ENCODE data around the gene RCE1. TPM values are rescaled to one million over a fixed set of nuclear protein-coding genes. Genes with fewer than 3 reads are reported as not detected.

The RCE1 gene
- total RNA-seq, 2 donors from 2014 or later = 27.1 to 50.0 TPM

DNA sequence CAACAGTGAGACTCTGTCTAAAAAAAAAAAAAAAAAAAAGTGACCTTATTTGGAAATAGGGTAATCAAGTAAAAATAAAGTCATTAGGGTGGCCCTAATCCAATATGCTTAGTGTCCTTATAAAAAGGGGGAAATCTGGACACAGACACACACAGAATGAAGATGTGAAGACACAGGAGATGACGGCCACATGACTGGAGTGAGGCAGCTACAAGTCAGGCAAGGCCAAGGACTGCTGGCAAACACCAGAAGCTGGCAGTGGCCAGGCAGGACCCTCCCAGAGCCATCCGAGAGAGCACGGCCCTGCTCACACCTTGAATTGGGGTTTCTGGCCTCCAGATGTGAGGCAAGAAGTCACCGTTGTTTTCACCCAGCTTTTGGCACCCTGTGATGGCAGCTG is 42.2 kb downstream of the RCE1 start:
- H3K9me3 ChIP-seq = no peaks in the 10 kb centered on the region
- H3K27me3 ChIP-seq (replicated peaks; ENCODE audit: insufficient read depth) = no peaks in the 10 kb centered on the region
- H3K4me3 ChIP-seq = no peak overlapping the region
- 94% methylated on average over 4 of the region's 4 CpGs for WGBS
- DNase-seq (ENCODE audit: low spot score) = no peak
- TF ChIP-seq POLR2AphosphoS5 (IDR thresholded peaks at IDR 0.05) (no peak), POLR2A (IDR thresholded peaks at IDR 0.05) (no peak)
- TF ChIP-seq, protein P1, sequence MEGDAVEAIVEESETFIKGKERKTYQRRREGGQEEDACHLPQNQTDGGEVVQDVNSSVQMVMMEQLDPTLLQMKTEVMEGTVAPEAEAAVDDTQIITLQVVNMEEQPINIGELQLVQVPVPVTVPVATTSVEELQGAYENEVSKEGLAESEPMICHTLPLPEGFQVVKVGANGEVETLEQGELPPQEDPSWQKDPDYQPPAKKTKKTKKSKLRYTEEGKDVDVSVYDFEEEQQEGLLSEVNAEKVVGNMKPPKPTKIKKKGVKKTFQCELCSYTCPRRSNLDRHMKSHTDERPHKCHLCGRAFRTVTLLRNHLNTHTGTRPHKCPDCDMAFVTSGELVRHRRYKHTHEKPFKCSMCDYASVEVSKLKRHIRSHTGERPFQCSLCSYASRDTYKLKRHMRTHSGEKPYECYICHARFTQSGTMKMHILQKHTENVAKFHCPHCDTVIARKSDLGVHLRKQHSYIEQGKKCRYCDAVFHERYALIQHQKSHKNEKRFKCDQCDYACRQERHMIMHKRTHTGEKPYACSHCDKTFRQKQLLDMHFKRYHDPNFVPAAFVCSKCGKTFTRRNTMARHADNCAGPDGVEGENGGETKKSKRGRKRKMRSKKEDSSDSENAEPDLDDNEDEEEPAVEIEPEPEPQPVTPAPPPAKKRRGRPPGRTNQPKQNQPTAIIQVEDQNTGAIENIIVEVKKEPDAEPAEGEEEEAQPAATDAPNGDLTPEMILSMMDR (IDR thresholded peaks at IDR 0.05) = no peak
- intact Hi-C loops (cut with DNase I) = no loop called here
- H3K4me1 ChIP-seq (replicated peaks) = peaks cover 28% of the 10 kb centered on the region
- H3K27ac ChIP-seq = no peak overlapping the region
- no peaks in the 10 kb centered on the region for H3K36me3 ChIP-seq

DNA sequence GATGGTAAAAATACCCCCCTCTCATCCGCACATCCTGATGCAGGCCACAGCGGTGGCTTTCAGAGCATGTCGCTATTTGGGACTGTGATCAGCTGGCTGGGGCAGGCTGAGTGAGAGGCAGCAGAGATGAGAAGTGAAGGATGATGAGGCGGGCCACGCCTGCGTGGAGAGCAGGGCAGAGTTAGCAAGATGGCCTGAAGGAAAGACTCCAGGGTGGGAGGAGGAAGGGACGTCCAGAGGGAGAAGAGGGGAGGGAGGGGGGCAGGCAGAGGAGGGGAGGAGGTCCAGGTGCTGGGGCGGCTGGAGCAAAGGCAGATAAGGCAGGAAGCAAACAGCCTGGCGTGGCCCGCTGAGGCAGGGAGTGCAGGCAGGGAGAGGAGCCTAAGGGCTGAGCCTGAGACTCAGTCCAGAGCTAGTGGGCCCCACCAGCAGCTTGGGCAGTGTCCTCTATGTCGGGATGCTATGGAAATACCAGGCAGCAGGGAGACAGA is 42.8 kb downstream of the RCE1 start:
- peaks cover 23% of the 10 kb centered on the region for H3K4me1 ChIP-seq (replicated peaks)
- WGBS = 75% methylated on average over 11 of the region's 11 CpGs
- no peak for DNase-seq (ENCODE audit: low spot score)
- no peaks in the 10 kb centered on the region for H3K9me3 ChIP-seq
- H3K27ac ChIP-seq = no peak overlapping the region
- no peak for TF ChIP-seq POLR2AphosphoS5 (IDR thresholded peaks at IDR 0.05)
- TF ChIP-seq, protein P1 (IDR thresholded peaks at IDR 0.05) = no peak
- TF ChIP-seq POLR2A (IDR thresholded peaks at IDR 0.05) = no peak
- no peaks in the 10 kb centered on the region for H3K27me3 ChIP-seq (replicated peaks; ENCODE audit: insufficient read depth)
- H3K36me3 ChIP-seq = no peaks in the 10 kb centered on the region
- no peak overlapping the region for H3K4me3 ChIP-seq
- intact Hi-C loops (cut with DNase I) = no loop called here

DNA sequence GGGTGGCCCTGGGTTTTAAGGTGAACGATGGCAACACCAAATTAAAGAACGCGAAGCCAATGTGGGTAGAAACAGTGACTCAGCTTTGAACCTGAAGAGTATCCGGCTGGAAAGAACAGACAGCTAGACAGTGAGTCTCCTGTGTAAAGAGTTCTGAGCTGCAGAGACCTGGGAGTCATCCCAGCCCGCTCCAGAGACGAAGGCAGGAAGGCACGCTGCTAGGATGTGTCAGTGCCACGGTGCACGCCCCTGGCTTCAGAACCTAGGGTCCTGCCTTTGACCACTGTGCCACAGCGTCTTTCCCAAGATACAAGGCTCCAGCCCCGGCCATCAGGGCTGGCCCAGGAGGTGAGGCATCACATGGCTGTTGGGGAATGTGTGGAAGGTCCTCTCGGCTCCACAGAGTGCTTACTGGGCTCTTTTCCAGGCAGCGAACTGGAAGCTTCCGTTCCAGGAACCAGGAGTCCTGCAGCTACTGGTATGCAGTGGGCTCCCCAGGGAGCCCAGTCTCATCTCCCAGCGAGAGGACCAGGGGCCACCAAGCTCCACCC is 43.5 kb downstream of the RCE1 start:
- TF ChIP-seq POLR2AphosphoS5 (IDR thresholded peaks at IDR 0.05) = no peak
- TF ChIP-seq, protein P1 (IDR thresholded peaks at IDR 0.05) = no peak
- no peak for TF ChIP-seq POLR2A (IDR thresholded peaks at IDR 0.05)
- intact Hi-C loops (cut with DNase I) = no loop called here
- no peaks in the 10 kb centered on the region for H3K9me3 ChIP-seq
- no peaks in the 10 kb centered on the region for H3K27me3 ChIP-seq (replicated peaks; ENCODE audit: insufficient read depth)
- H3K4me3 ChIP-seq = no peak overlapping the region
- no peaks in the 10 kb centered on the region for H3K36me3 ChIP-seq
- no peak for DNase-seq (ENCODE audit: low spot score)
- H3K27ac ChIP-seq = no peak overlapping the region
- peaks cover 16% of the 10 kb centered on the region for H3K4me1 ChIP-seq (replicated peaks)
- WGBS = 78% methylated on average over 15 of the region's 15 CpGs

DNA sequence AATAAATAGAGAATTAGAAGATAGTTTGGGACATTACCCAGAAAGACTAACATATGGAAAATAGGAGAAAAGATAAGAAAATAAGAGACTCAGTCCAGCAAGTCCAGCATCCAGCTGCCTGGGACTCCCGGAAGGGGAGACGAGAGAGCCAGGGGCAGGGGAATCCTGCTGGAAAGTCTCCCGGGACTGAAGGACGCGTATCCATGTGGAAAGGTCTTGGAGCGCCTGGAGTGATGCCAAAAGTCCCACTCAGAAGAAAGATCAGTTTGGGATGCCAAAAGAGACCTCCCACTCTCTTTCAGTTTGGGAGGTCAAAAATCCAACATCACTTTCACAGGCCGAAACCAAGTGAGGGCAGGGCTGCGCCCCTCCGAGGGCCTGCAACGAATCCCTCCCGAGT is 44.3 kb downstream of the RCE1 start:
- H3K4me3 ChIP-seq = no peak overlapping the region
- peaks cover 11% of the 10 kb centered on the region for H3K4me1 ChIP-seq (replicated peaks)
- no peaks in the 10 kb centered on the region for H3K27me3 ChIP-seq (replicated peaks; ENCODE audit: insufficient read depth)
- H3K9me3 ChIP-seq = no peaks in the 10 kb centered on the region
- 85% methylated on average over 11 of the region's 11 CpGs for WGBS
- TF ChIP-seq POLR2A (IDR thresholded peaks at IDR 0.05) (no peak), POLR2AphosphoS5 (IDR thresholded peaks at IDR 0.05) (no peak)
- TF ChIP-seq, protein P1 (IDR thresholded peaks at IDR 0.05) = no peak
- no peak for DNase-seq (ENCODE audit: low spot score)
- no peaks in the 10 kb centered on the region for H3K36me3 ChIP-seq
- H3K27ac ChIP-seq = no peak overlapping the region
- intact Hi-C loops (cut with DNase I) = no loop called here

DNA sequence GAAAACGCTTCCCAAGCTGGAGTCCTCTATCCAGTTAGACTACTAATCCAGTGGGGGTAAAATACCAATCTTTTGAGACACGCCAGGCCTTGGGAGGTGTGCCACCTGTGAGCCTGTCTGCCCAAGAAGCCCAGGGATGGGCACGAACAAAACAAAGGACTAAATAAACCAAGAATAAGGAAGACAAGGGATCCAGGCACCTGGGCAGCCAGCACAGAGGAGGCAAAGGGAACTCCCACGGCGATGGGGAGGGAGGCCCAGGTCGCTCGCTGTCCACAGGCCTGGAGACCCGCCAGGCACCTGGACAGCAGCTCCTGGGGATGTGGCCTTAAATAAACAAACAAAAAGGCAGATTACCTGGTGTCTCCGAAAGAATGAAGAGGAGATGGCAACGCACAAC is 45.0 kb downstream of the RCE1 start:
- H3K4me1 ChIP-seq (replicated peaks) = peaks cover 3% of the 10 kb centered on the region
- TF ChIP-seq POLR2AphosphoS5 (IDR thresholded peaks at IDR 0.05) (no peak), POLR2A (IDR thresholded peaks at IDR 0.05) (no peak)
- TF ChIP-seq, protein P1 (IDR thresholded peaks at IDR 0.05) = no peak
- no peak overlapping the region for H3K27ac ChIP-seq
- intact Hi-C loops (cut with DNase I) = no loop called here
- WGBS = 82% methylated on average over 10 of the region's 10 CpGs
- no peaks in the 10 kb centered on the region for H3K36me3 ChIP-seq
- no peaks in the 10 kb centered on the region for H3K27me3 ChIP-seq (replicated peaks; ENCODE audit: insufficient read depth)
- H3K9me3 ChIP-seq = no peaks in the 10 kb centered on the region
- no peak overlapping the region for H3K4me3 ChIP-seq
- DNase-seq (ENCODE audit: low spot score) = no peak
